ENCODE data around the gene MS4A4E.
"Not testable (repeated sequence)": the region's sequence is repeated elsewhere in the genome, so short reads cannot be mapped to it uniquely, and the experiment has no call there.

The MS4A4E gene

GRCh38 chr11:60242740-60243239 is at the start of gene MS4A4E:
Gene MS4A4E (minus strand): TSS chr11:60243137. CDS start chr11:60230055, 13,082 bp downstream.
- no peak for DNase-seq

- no peak for DNase-seq
Measured at GRCh38 chr11:60292145-60292544, 49.2 kb upstream of the MS4A4E start.

- no peak for DNase-seq
Measured at GRCh38 chr11:60288531-60288930, 45.6 kb upstream of the MS4A4E start.

GRCh38 chr11:60285411-60286126 is 42.6 kb upstream of the MS4A4E start:
- not testable (repeated sequence) for DNase-seq

- no peak for DNase-seq
Measured at GRCh38 chr11:60282286-60282685, 39.3 kb upstream of the MS4A4E start.

- DNase-seq, result no peak
Measured at GRCh38 chr11:60281485-60281884, 38.5 kb upstream of the MS4A4E start.

GRCh38 chr11:60280412-60280811 is 37.5 kb upstream of the MS4A4E start, which contains the start of gene MS4A4A:
Gene MS4A4A (plus strand): TSS chr11:60280666. CDS start chr11:60280676, 10 bp downstream.
- DNase-seq, result peak in 7 of 58 donors; percentile 6 to 34 (median 12)

- DNase-seq, result no peak
Measured at GRCh38 chr11:60274416-60274815, 31.5 kb upstream of the MS4A4E start.

- DNase-seq, result peak in 3 of 58 donors; percentile 8 to 39 (median 33)
Measured at GRCh38 chr11:60265373-60266214, 22.7 kb upstream of the MS4A4E start.

- DNase-seq, result no peak
Measured at GRCh38 chr11:60264644-60265043, 21.7 kb upstream of the MS4A4E start.

- no peak for DNase-seq
Measured at GRCh38 chr11:60263402-60263801, 20.5 kb upstream of the MS4A4E start.

- DNase-seq, result no peak
Measured at GRCh38 chr11:60261014-60261413, 18.1 kb upstream of the MS4A4E start.

- no peak for DNase-seq
Measured at GRCh38 chr11:60257956-60258722, 15.2 kb upstream of the MS4A4E start.

GRCh38 chr11:60252213-60253108 is 9.5 kb upstream of the MS4A4E start:
- no peak for DNase-seq

- peak in 3 of 58 donors; percentile 7 to 43 (median 18) for DNase-seq
Measured at GRCh38 chr11:60251485-60252212, 8.7 kb upstream of the MS4A4E start.

GRCh38 chr11:60241786-60242185 is 1.2 kb downstream of the MS4A4E start:
- DNase-seq, result no peak

- no peak for DNase-seq
Measured at GRCh38 chr11:60240662-60241061, 2.3 kb downstream of the MS4A4E start.

- no peak for DNase-seq
Measured at GRCh38 chr11:60235321-60235720, 7.6 kb downstream of the MS4A4E start.

GRCh38 chr11:60230681-60231080 is 12.3 kb downstream of the MS4A4E start:
- no peak for DNase-seq

- no peak for DNase-seq
Measured at GRCh38 chr11:60222141-60222540, 20.8 kb downstream of the MS4A4E start.
